AG09309 (cell line): ENCODE results near the gene DNAJC18.

ENCODE experiments used
- DNase-seq: peaks from one replicate; pipeline ENCODE4 v3.0.0-alpha.2; 2010; ENCODE audit warnings: low read depth
- H3K4me3 ChIP-seq: 2 replicates; pipeline ENCODE4 v1.5.1; 2011; ENCODE audit warnings: mild to moderate bottlenecking, low read depth, low read length, moderate library complexity; ENCODE audit not compliant: control insufficient read depth
- CTCF ChIP-seq: IDR thresholded peaks from 2 replicates; pipeline ENCODE4 v1.5.1; 2011; ENCODE audit warnings: mild to moderate bottlenecking, low read depth, low read length, inconsistent platforms; ENCODE audit not compliant: insufficient read depth, control insufficient read depth; ENCODE audit errors: missing control alignments

Gene DNAJC18

GRCh38 chr5:139392678-139393496 lies 46.4 kb downstream of the DNAJC18 start:
- peak; percentile 64 for TF ChIP-seq CTCF
- DNase-seq = no peak
- H3K4me3 ChIP-seq = peak overlapping the region; percentile 59

GRCh38 chr5:139392324-139392677 lies 47.0 kb downstream of the DNAJC18 start:
- H3K4me3 ChIP-seq = peak overlapping the region; percentile 28
- no peak for DNase-seq
- no peak for TF ChIP-seq CTCF

- no peak for DNase-seq
- H3K4me3 ChIP-seq = peak overlapping the region; percentile 28
- TF ChIP-seq CTCF = no peak
Observed at GRCh38 chr5:139391570-139392323, 47.6 kb downstream of the DNAJC18 start.

- no peak for DNase-seq
- TF ChIP-seq CTCF = no peak
- H3K4me3 ChIP-seq = no peak overlapping the region; the same call in 1 of the 2 replicates
Observed at GRCh38 chr5:139390639-139391569, 48.4 kb downstream of the DNAJC18 start.

- H3K4me3 ChIP-seq = no peak within 1 kb of the TSS
- no peak for TF ChIP-seq CTCF
- no peak for DNase-seq
Observed at GRCh38 chr5:139389701-139390638, 49.4 kb downstream of the DNAJC18 start, which contains the start of gene MZB1. TSS of gene MZB1 (minus strand) at chr5:139389913. CDS start at chr5:139389856, 57 bp downstream.
